GM21786 (cell line): ENCODE measurements around the gene OPTN.
"Not testable (repeated sequence)": the region's sequence is repeated elsewhere in the genome, so short reads cannot be mapped to it uniquely, and the experiment has no call there.

Experiments
- ATAC-seq: cut with Tn5 transposase; IDR thresholded peaks from one replicate; pipeline ENCODE4 v1.9.1; 2021; ENCODE audit not compliant: unreplicated experiment

Gene OPTN

GRCh38 chr10:13118784-13119410 lies 18.9 kb downstream of the OPTN start:
- ATAC-seq = no peak

GRCh38 chr10:13120786-13121499 lies 21.0 kb downstream of the OPTN start:
- no peak for ATAC-seq

- ATAC-seq = no peak
Measured at GRCh38 chr10:13121500-13121854, 21.5 kb downstream of the OPTN start.

GRCh38 chr10:13136651-13137050 lies 36.7 kb downstream of the OPTN start:
- no peak for ATAC-seq

- no peak for ATAC-seq
Measured at GRCh38 chr10:13139150-13139549, 39.2 kb downstream of the OPTN start.

- ATAC-seq = no peak
Measured at GRCh38 chr10:13139676-13140075, 39.7 kb downstream of the OPTN start.

GRCh38 chr10:13140627-13141190 lies 40.7 kb downstream of the OPTN start:
- ATAC-seq = no peak

- no peak for ATAC-seq
Measured at GRCh38 chr10:13143766-13144165, 43.8 kb downstream of the OPTN start.

- no peak for ATAC-seq
Measured at GRCh38 chr10:13144814-13145213, 44.9 kb downstream of the OPTN start.

GRCh38 chr10:13146379-13146778 lies 46.4 kb downstream of the OPTN start:
- ATAC-seq = no peak

- no peak for ATAC-seq
Measured at GRCh38 chr10:13147161-13147560, 47.2 kb downstream of the OPTN start.

GRCh38 chr10:13152296-13152695 lies 52.3 kb downstream of the OPTN start:
- no peak for ATAC-seq

- not testable (repeated sequence) for ATAC-seq
Measured at GRCh38 chr10:13155860-13156259, 55.9 kb downstream of the OPTN start.

- ATAC-seq = no peak
Measured at GRCh38 chr10:13158401-13158800, 58.4 kb downstream of the OPTN start.

GRCh38 chr10:13160934-13161856 lies 61.2 kb downstream of the OPTN start, which contains the start of gene MCM10:
Gene MCM10, plus strand, starts transcription at chr10:13161558. Its CDS starts 2,645 bp downstream, at chr10:13164203.
- peak; percentile 100 for ATAC-seq

GRCh38 chr10:13161857-13162271 lies 61.9 kb downstream of the OPTN start:
- ATAC-seq = no peak

GRCh38 chr10:13163859-13164258 lies 63.9 kb downstream of the OPTN start:
- ATAC-seq = no peak

GRCh38 chr10:13165177-13165576 lies 65.2 kb downstream of the OPTN start:
- ATAC-seq = no peak

GRCh38 chr10:13167568-13167967 lies 67.6 kb downstream of the OPTN start:
- ATAC-seq = no peak

GRCh38 chr10:13168781-13169180 lies 68.8 kb downstream of the OPTN start:
- ATAC-seq = no peak

- no peak for ATAC-seq
Measured at GRCh38 chr10:13173616-13174015, 73.7 kb downstream of the OPTN start.
